Measurements from ENCODE around the gene RTL5.

Gene RTL5

GRCh38 chrX:72089254-72089653, 42.5 kb downstream of the RTL5 start:
- no peak for DNase-seq (ENCODE audit: extremely low spot score)
- ChIA-PET CTCF (no interaction called here), POLR2A (no interaction called here)
- TF ChIP-seq SUZ12 (IDR thresholded peaks at IDR 0.05) (no peak), CTBP1 (IDR thresholded peaks at IDR 0.05; ENCODE audit: borderline replicate concordance) (no peak), SP1 (IDR thresholded peaks at IDR 0.05) (no peak), L3MBTL2 (conservative IDR thresholded peaks at IDR 0.05) (no peak), FOXK2 (IDR thresholded peaks at IDR 0.05) (no peak), FOXA1 (IDR thresholded peaks at IDR 0.05) (no peak), PKNOX1 (IDR thresholded peaks at IDR 0.05) (no peak), TARDBP (IDR thresholded peaks at IDR 0.05) (no peak), ZNF384 (IDR thresholded peaks at IDR 0.05) (no peak), ELF4 (IDR thresholded peaks at IDR 0.05) (no peak), FOXM1 (IDR thresholded peaks at IDR 0.05; ENCODE audit: borderline replicate concordance) (no peak)

GRCh38 chrX:72088761-72089160, 43.0 kb downstream of the RTL5 start:
- ChIA-PET POLR2A (no interaction called here), CTCF (no interaction called here)
- TF ChIP-seq ZNF384 (IDR thresholded peaks at IDR 0.05) (no peak), FOXK2 (IDR thresholded peaks at IDR 0.05) (no peak), PKNOX1 (IDR thresholded peaks at IDR 0.05) (no peak), ARNT (IDR thresholded peaks at IDR 0.05) (no peak), TARDBP (IDR thresholded peaks at IDR 0.05) (no peak), SUZ12 (IDR thresholded peaks at IDR 0.05) (no peak), FOXA1 (IDR thresholded peaks at IDR 0.05) (no peak), LEF1 (IDR thresholded peaks at IDR 0.05; ENCODE audit: borderline replicate concordance) (no peak), ELF4 (IDR thresholded peaks at IDR 0.05) (no peak), HDGF (IDR thresholded peaks at IDR 0.05; ENCODE audit: borderline replicate concordance) (no peak), NFRKB (IDR thresholded peaks at IDR 0.05) (no peak)
- no peak for DNase-seq (ENCODE audit: extremely low spot score)

- DNase-seq (ENCODE audit: extremely low spot score), result no peak
- POLR2A ChIA-PET, result no interaction called here
- TF ChIP-seq SP1 (IDR thresholded peaks at IDR 0.05) (no peak), SUZ12 (IDR thresholded peaks at IDR 0.05) (no peak), L3MBTL2 (conservative IDR thresholded peaks at IDR 0.05) (no peak), ARNT (IDR thresholded peaks at IDR 0.05) (no peak), ZNF384 (IDR thresholded peaks at IDR 0.05) (no peak), PKNOX1 (IDR thresholded peaks at IDR 0.05) (no peak), ELF4 (IDR thresholded peaks at IDR 0.05) (no peak), BHLHE40 (IDR thresholded peaks at IDR 0.05; ENCODE audit: borderline replicate concordance) (no peak), FOXA1 (IDR thresholded peaks at IDR 0.05) (no peak), FOXM1 (IDR thresholded peaks at IDR 0.05; ENCODE audit: borderline replicate concordance) (no peak), CTBP1 (IDR thresholded peaks at IDR 0.05; ENCODE audit: borderline replicate concordance) (no peak), HDGF (IDR thresholded peaks at IDR 0.05; ENCODE audit: borderline replicate concordance) (no peak), LEF1 (IDR thresholded peaks at IDR 0.05; ENCODE audit: borderline replicate concordance) (no peak), TARDBP (IDR thresholded peaks at IDR 0.05) (no peak), NFRKB (IDR thresholded peaks at IDR 0.05) (no peak), FOXK2 (IDR thresholded peaks at IDR 0.05) (no peak)
- CTCF ChIA-PET, result no interaction called here
Observed at GRCh38 chrX:72086995-72087394, 44.7 kb downstream of the RTL5 start.

- ChIA-PET CTCF (interaction anchor here (0.6 to 1.5 kb wide), 2 partner anchors 17 to 97 kb away, joined by 3 read pairs; no protein-coding TSS in a partner anchor), POLR2A (no interaction called here)
- no peak for DNase-seq (ENCODE audit: extremely low spot score)
- TF ChIP-seq SP1 (IDR thresholded peaks at IDR 0.05), result no peak
- TF ChIP-seq TARDBP (IDR thresholded peaks at IDR 0.05), result no peak
- TF ChIP-seq FOXK2 (IDR thresholded peaks at IDR 0.05), result no peak
- no peak for TF ChIP-seq ZNF384 (IDR thresholded peaks at IDR 0.05)
- no peak for TF ChIP-seq PKNOX1 (IDR thresholded peaks at IDR 0.05)
- no peak for TF ChIP-seq SUZ12 (IDR thresholded peaks at IDR 0.05)
- no peak for TF ChIP-seq CTBP1 (IDR thresholded peaks at IDR 0.05; ENCODE audit: borderline replicate concordance)
- no peak for TF ChIP-seq BHLHE40 (IDR thresholded peaks at IDR 0.05; ENCODE audit: borderline replicate concordance)
- no peak for TF ChIP-seq HDGF (IDR thresholded peaks at IDR 0.05; ENCODE audit: borderline replicate concordance)
- TF ChIP-seq FOXM1 (IDR thresholded peaks at IDR 0.05; ENCODE audit: borderline replicate concordance), result no peak
- no peak for TF ChIP-seq L3MBTL2 (conservative IDR thresholded peaks at IDR 0.05)
- TF ChIP-seq NFRKB (IDR thresholded peaks at IDR 0.05), result no peak
- TF ChIP-seq ARNT (IDR thresholded peaks at IDR 0.05), result no peak
- TF ChIP-seq ELF4 (IDR thresholded peaks at IDR 0.05), result no peak
- TF ChIP-seq LEF1 (IDR thresholded peaks at IDR 0.05; ENCODE audit: borderline replicate concordance), result no peak
- no peak for TF ChIP-seq FOXA1 (IDR thresholded peaks at IDR 0.05)
Observed at GRCh38 chrX:72084114-72084513, 47.6 kb downstream of the RTL5 start.

GRCh38 chrX:72083291-72083690, 48.4 kb downstream of the RTL5 start:
- TF ChIP-seq ELF4 (IDR thresholded peaks at IDR 0.05) (no peak), PKNOX1 (IDR thresholded peaks at IDR 0.05) (no peak), ARNT (IDR thresholded peaks at IDR 0.05) (no peak), NFRKB (IDR thresholded peaks at IDR 0.05) (no peak), TARDBP (IDR thresholded peaks at IDR 0.05) (no peak), FOXA1 (IDR thresholded peaks at IDR 0.05) (no peak), LEF1 (IDR thresholded peaks at IDR 0.05; ENCODE audit: borderline replicate concordance) (no peak), FOXK2 (IDR thresholded peaks at IDR 0.05) (no peak), CTBP1 (IDR thresholded peaks at IDR 0.05; ENCODE audit: borderline replicate concordance) (no peak), L3MBTL2 (conservative IDR thresholded peaks at IDR 0.05) (no peak), SUZ12 (IDR thresholded peaks at IDR 0.05) (no peak), SP1 (IDR thresholded peaks at IDR 0.05) (no peak), HDGF (IDR thresholded peaks at IDR 0.05; ENCODE audit: borderline replicate concordance) (no peak)
- CTCF ChIA-PET, result interaction anchor here (1.5 kb wide), 1 partner anchor 18 kb away, joined by 3 read pairs; no protein-coding TSS in a partner anchor
- POLR2A ChIA-PET, result no interaction called here
- DNase-seq (ENCODE audit: extremely low spot score), result no peak

All from HEK293T (cell line).